HPDE6-E6E7 (cell line): ENCODE measurements around the gene RBMS1.
"Not testable (repeated sequence)": the region's sequence is repeated elsewhere in the genome, so short reads cannot be mapped to it uniquely, and the experiment has no call there.

Source experiments
- DNase-seq: peaks from one replicate; pipeline ENCODE4 v3.0.0; 2011; ENCODE audit warnings: missing footprints; ENCODE audit errors: extremely low spot score

RBMS1 gene

DNA sequence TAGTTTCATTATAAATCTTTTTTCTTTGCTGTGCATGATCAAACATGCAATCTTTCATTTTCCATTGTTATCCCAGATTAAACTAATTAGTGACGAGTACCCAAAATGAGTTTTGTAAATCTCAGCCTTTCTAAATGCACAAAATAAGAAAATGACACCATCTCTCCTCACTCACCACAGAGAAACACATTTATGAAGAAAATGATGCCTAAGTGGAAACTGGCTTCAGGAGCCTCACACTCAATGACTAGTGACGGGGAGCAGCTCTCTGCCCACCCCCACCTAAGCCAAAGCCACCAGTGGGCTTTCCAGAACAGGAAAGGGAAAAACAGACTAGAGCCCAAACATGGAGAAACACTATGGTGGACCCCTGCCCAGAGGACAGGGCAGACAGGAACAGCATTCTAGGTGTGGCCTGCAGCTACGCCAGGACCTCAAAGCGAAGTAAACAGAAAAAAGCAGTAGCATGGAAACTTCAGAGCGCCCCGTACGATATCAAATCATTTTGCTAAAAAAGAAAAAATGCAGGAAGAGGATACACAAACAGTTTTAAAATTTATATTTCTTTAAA lies 113.5 kb downstream of the RBMS1 start:
- DNase-seq, result no peak

DNA sequence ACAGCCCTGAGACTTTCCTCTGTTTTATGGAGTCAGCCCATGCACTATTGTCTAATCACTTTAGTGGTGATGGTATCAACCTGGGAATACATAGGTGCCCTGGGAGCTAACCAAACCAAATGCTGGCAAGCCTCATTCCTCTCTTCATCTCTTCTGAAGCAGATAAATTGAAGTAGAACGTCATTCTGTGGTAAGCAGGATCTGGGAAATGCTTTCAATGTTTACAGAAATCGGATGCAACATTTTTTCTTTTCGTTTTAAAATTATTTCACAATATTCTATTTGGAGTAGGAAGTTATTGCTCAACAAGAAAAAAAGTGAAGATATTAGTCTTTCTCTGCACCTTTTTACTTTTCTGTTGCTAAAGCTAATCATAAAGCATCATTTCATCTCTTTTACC lies 114.2 kb downstream of the RBMS1 start:
- DNase-seq, result no peak

DNA sequence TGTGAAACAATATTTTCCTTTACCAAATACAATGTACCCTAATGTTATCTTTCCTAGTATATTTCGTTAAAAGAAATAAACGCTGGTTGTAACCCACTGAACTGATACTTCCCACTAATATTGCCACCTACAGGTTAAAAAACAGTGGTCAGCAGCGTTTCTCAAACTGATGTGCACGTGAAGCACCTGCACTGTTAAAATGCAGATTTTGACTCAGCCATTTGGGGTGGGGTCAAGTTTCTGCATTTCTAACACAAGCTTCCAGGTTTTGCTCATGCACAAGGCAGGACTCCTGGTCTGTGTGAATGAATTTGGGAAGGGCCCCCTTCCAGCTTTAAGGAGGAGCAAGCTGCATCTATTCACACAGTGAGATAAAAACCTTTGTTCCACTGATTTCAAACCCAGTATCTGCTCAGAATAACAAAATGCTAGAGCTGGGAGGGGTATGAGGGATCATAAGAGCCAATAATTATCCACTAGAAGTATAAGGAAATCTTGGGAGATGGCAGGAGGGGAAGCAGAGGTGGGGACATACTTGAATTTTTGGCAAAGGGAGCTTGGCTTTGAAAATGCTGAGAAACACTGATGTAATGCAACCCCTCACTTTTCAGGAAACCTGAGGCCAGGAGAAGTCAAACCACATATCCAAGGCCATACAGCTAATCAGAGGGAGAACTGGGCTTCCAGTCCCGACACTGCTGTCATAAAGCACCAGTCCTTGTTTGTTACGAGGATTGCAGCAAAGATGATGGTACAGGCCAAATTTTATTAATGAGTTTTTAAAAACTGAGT lies 116.2 kb downstream of the RBMS1 start:
- no peak for DNase-seq

DNA sequence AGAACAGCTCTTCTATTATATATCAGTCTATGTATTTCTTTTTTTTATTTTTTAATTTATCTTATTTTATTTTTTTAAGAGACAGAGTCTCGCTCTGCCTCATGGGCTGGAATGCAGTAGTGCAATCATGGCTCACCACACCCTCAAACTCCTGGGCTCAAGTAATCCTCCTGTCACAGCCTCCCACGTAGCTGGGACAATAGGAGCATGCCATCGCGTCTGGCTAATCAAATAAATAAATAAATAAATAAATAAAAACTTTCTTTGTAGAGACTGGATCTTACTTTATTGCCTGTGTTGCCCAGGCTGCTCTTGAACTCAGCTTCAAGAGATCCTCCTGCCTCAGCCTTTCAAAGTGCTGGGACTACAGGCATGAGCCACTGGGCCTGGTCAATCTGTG lies 117.0 kb downstream of the RBMS1 start:
- DNase-seq, result no peak

DNA sequence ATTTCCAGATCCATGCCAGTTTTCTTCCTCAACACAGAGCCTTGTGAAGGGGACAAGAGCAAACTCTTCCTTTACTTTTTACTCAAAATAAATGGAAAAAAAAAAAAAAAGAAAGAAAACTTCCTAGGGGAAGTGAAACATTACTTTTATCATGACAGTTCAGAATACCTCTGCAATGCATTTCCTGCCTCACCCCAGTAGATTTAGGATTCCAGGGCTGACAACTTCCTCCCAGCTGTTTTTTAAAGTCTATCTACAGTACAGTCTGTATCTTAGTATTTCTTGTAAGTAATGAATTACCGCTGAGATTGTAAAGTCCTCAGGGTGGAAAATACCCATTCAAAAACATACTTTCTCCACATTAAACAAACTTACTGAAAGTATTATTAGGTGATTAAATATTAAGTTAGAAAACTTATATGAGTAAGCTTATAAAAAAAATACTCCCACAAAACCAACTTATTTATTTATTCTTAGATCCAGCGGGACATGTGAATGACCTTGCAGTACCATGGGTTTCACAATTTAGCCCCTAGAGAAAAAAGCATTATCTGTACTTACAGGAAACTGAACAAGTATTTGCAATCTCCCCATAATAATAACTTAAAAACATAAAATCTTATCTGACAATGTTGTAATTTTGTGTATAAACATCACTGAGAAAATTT lies 117.7 kb downstream of the RBMS1 start:
- DNase-seq, result no peak

DNA sequence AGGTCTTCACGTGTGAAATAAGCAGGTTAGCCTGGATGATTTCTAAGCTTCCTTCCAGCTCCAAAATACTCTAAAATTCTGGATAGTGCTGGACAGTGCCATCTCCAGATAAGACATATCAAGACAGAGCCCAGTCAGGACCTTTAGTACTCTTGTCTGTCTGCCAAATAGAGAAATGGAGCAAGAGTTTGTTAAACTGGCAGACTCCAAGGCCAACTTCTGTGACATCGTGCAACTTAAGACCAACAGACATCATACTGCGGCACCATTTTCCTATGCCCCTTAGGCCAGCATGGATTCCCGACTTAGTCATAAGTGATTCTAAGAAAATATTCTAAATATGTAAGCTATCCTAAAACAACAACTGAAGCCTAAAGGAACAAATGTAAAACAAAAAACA lies 118.6 kb downstream of the RBMS1 start:
- no peak for DNase-seq

DNA sequence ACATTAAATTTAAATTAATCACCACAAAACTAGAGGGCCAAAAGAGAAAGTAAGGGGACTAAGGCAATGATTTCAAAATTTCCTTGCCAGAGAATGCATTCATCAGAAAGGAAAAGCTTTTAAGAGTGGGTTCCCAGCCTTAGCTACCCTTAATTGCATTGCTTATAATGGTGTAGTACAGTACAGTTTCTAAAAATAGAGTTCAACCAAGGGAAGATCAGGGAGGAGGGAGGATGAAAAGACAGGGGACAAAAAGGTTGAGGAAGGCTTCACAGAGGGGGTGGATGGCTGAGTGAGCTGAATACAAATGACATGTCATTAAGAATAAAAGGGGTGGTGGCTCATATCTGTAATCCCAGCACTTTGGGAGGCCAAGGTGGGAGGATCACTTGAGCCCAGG lies 119.9 kb downstream of the RBMS1 start:
- DNase-seq, result no peak

DNA sequence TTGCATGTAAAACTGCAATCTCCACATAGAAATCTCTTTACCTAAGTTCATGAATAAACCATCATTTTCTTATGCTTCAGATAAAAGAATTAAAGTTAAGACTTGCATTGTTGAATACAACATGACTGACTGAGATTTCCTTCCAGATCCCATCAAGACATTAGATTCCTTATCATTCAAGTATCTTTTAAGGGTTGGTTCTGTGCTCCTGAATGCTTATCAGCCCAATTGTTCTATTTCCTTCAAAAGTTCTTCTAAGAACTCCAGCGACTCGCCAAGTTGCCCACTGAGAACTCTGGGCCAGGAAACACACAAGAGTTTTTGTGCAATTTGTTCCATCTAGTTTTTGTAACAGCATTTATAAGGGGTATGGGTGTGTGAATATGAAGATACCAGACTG lies 120.3 kb downstream of the RBMS1 start:
- no peak for DNase-seq

DNA sequence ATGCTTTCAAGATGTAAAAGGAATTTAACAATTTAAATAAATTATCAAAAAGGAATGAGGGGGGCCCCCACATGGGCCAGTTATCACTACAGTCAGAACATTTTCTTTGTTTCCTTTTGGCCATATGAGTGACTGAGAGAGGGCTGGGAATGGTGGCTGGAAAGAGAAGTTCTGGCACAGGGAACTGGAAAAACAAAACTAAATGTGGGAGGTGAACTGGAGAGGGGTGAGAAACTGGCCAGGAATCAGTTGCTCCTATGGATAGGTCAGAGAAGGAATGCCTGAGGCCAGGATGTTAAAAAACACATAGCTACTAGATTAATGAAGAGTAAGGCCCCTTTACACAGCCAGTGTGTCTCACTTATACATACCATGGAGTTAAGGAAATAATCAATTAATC lies 121.0 kb downstream of the RBMS1 start:
- no peak for DNase-seq

DNA sequence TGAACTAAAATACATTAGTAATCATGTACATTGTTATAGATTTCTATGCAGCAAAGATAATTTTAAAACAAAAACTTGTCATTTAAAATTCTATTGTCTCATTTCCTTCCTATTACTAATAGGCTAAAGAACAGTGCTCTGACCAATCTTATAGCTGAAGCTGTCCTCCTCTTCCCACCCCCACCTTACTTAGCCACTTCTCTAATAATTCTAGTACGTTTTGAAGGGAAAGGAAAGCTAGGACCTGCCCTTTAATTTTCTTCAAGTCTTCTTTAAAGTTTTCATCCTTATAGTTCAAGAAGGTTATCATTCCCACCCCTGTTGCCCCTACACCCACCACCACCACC lies 121.6 kb downstream of the RBMS1 start:
- no peak for DNase-seq

DNA sequence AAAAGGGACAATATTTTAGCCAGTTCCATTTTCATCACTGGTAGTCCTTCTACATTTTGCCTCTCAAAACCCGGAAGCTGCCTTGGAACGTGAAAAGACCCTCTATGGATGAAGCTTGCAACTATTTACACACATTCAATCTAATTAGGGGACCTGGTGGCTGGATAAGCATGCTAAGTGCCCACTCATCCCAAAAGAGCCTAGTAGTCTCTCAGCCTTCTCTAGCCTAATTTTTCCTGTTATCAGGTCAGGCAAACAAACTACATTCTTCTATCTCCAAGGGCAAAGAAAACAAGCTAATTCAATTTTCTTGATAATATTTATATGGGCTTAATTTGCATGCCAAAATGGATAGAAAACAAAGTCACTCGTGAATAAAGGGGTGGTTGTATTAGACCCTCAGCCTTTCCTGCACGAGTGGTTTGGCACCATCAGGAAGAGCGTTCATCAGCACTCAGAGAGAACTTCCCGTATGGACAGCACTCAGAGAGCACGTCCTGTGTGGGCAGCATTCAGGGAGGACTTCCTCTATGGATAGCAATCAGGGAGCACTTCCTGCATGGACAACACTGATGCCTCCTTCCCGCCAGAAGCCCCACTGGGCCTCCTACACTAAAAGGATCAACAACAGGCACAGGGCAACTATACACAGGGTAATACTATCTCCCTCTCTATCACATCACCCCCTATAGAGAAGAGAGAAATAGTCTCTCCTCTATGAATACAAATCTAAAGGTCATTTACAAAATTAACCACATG lies 122.2 kb downstream of the RBMS1 start:
- DNase-seq, result no peak

DNA sequence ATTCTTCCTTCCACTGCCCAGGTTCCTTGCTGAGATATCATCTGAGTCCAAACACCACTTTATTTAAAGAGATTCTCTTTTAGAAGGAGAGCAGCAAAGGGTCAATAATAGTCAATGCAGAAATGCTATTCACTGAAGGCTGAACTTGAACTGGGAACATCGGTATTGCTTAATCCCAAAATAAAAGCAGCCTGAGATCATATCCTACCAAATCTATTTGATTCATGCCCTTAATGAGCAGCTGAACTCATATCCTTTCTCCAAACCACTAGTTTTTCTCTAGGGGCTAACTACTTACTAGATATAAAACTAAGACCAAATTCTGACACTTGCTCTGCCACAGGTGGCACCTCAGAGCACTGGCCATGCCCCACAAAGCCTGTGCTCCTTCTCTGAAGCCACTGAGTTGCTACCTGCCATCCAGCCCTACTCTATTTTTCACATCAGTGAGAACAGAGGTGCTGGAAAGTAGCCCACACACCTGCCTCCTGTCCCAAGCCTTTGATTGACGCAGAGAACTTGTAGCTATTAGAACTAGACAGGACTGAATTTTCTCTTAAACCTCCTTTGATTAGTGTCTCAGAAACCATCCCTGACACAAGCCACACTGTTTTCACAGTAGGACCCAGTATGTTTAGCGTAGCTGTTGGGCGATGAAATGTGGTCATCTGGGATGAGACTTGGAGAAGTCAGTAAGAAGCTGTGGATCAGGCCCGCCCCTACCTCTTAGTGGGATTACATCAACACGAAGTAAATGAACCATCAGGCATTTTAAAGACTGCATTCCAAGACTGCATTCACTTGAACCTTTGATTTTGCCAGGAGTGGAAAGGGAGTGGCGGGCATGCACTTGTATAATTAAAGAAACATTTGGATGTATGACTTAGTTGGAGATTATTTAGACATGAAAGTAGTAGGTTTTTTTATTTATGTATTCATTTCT lies 124.3 kb downstream of the RBMS1 start:
- DNase-seq, result no peak

DNA sequence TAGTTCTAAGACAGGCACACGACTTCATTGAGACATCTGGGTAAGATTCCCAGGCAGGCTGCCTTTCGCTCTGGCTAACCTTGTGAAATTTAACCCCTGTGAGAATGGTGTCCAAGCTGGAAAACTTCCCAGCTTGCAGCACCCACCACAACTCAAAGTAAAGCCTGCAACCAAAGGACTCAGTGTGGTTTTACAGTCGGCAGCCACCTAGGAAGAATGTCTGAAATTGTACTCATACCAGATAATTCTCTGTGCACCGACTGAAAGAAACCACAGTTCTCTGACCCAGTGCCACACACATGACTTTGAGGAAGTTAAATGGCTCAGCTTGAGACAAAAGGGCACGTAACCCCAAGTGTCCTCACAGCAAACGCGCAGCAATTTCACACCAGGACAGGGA lies 125.7 kb downstream of the RBMS1 start:
- DNase-seq, result no peak

DNA sequence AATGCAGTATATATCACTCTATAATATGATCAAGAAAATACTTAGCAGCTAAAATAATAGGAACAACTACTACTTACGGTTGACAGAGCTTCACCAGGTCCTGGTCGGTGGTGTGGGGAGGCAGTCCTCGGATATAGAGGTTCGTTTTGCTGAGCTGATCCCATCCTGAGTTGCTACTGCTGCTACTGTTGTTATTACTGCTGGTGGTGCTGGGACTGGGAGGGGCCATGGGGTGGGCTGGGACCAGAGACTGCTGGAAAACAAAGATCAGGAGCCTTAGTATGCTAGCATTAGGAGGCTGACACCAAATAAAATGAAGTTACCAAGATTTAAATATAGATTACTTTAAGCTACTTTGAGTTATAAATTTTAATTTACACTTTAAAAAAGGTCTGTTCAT lies 126.5 kb downstream of the RBMS1 start:
- not testable (repeated sequence) for DNase-seq

DNA sequence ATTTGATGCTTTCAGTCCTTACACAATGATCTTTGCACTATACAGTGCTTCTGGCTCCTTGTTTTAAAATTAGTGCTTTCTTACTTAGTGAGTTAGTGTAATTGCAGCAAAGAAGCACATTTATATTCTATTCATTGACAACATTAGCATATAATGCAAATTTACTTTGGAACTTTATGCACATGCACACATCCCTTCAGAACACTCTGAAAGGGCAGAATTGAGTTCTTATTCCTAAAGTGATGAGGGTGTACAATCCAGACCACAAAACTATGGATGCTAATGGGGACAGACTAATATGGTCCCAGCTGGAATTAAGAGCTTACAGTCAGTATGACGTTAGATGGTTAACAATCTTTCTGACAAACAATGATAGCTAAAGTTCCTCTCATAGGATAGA lies 127.1 kb downstream of the RBMS1 start:
- no peak for DNase-seq

DNA sequence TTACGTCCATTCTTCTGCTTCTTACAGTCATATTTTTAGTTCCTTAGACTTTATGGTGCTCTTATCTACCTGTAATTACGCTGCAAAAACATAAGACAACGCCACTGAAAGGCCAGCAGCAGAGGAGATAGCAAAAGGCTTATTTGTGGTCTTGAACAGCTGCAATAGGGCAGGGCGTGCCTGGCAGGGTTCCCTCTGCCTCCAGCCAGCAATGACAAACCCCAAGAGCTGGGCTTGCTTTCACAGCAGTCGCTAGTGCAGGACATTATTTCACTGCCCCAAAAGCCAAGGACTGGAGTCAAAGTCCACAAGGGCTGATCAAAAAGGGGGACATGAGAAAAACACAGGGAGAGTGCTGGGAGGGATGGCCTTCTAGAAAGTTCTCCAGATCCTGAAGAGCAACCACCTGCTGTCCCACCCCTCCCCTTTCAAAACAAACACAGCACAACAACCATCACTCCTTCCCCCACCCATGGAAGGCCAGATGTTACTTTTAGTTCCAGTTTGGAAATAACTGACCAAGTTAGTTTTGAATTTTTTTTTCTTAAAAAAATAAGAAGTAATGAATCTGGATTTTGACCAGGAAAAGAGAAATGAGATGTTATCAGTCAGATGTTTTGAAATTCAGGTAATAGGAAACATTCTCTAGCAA lies 127.8 kb downstream of the RBMS1 start:
- DNase-seq, result no peak

DNA sequence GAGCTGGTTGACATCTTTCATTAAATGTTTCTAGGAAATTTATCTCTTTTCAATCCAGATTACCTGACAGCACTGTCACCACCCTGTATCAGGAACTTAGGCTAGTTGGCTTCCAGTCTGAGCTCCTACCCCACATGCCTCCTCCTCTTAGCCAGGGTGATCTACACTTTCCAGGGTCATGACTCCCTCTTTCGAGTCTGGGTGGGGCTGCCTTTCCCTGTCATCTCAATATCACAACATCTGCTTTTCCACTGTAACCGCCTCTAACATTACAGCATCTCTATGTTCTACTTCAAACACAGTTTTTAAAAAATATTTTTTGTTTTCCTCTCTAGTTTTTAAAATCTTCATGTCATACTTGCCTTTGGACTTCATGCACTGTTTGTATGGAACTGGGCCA lies 129.2 kb downstream of the RBMS1 start:
- no peak for DNase-seq

DNA sequence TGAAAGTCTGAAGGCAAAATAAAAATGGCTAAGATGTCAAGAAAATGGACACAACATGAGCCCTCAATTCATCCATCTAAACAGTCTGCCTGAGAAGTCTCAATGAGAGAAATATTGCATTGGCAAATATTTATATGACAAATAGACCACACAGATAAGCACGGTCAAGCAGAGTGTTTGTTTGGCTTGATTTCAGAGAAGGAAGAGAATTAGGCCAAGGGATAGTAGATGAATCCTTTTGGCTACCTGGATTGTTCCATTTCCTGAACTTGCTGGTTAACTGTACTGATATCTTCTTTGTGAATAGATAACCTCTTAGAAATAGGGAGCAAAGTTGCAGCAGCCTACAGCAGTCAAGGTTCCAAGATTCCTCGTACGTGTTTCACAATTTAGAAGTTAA lies 129.6 kb downstream of the RBMS1 start:
- no peak for DNase-seq

DNA sequence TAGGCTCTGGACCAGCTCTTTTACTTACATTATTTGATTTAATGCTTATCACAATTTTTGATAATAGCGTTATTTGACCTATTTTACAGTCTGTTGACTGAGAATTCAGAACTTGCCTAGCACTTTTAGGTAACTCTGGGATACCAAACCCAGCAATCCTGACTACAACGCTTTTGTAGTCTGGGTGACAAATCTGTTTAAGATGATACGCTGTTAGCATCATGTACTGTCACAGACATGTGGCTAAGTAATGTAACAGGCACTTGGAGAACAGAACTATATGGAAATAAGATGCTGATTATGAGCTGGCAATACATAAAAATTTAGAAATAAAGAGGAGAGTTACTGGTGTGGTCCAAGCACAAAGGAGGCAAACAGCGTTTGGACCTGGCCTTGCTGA lies 130.6 kb downstream of the RBMS1 start:
- no peak for DNase-seq

DNA sequence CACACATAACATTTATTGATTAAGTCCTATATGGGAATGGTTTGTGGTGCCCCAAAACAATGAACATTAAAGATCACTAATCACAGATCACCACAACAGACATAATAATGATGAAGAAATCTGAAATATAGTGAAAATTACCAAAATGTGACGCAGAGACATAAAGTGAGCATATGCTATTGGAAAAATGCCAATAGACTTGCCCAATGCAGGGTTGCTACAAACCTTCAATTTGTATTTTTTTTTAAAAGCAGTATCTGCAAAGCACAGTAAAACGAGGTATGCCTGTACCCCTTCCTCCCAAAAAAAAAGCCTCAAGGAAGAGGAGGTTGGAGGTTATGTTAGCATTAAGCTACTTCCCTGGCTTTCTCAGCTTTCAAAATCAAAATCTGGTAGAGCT lies 131.1 kb downstream of the RBMS1 start:
- DNase-seq, result no peak

DNA sequence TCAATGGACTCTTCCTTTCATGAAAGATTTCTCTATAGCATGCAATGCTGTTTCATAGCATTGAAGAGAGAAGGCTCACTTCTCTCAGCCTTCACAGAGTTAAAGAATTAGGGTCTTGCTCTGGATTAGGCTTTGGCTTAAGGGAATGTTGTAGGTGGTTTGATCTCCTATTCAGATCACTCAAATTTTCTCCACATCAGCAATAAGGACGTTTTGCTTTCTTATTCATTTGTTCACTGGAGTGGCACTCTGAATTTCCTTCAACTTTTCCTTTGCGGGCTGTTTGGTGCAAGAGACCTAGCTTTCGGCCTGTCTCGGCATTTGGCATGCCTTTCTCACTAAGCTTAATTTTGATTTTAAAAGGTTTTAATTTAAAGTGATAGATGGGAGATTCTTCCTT lies 131.6 kb downstream of the RBMS1 start:
- DNase-seq, result no peak
